Tibial nerve (tissue), 3 donors: ENCODE results near the gene JAK1.

Experiments
- POLR2A ChIP-seq, 2 donors: fragments of 450-650 bp; IDR thresholded peaks; one replicate each; pipeline ENCODE4 v1.6.1; 2017; ENCODE audit warnings: antibody characterized with exemption in 2 of 2, mild to moderate bottlenecking in 2 of 2, moderate library complexity in 2 of 2
- TF ChIP-seq, protein P1 (sequence below), 5 experiments: fragments of 200-600 bp in 3 of 5; fragments of 450-650 bp in 2 of 5; sonication (generic) in 3 of 5; IDR thresholded peaks; one replicate each; pipeline ENCODE4 v1.5.1; 2016 to 2019; ENCODE audit warnings: antibody characterized with exemption in 5 of 5, mild to moderate bottlenecking in 3 of 5, moderate library complexity in 2 of 5

DNA sequence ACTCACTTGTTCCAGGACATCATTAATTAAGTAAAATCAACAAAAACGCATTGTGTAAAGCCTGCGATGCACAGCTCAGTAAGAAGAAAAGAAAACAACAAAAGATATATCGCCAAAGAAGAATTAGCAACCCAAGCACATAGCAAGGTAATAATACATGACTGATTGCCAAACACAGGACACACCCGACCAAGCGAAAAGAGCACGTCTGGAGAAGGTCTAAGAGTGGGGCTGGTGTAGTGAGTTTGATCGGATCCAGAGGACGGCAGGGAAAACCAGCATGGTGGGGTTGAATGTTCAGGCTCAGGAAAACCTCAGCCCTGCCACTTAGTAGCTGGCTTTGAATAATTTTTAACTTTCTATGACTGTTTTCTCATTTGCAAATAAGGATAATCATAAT lies 69.8 kb downstream of the JAK1 start:
- TF ChIP-seq, protein P1, sequence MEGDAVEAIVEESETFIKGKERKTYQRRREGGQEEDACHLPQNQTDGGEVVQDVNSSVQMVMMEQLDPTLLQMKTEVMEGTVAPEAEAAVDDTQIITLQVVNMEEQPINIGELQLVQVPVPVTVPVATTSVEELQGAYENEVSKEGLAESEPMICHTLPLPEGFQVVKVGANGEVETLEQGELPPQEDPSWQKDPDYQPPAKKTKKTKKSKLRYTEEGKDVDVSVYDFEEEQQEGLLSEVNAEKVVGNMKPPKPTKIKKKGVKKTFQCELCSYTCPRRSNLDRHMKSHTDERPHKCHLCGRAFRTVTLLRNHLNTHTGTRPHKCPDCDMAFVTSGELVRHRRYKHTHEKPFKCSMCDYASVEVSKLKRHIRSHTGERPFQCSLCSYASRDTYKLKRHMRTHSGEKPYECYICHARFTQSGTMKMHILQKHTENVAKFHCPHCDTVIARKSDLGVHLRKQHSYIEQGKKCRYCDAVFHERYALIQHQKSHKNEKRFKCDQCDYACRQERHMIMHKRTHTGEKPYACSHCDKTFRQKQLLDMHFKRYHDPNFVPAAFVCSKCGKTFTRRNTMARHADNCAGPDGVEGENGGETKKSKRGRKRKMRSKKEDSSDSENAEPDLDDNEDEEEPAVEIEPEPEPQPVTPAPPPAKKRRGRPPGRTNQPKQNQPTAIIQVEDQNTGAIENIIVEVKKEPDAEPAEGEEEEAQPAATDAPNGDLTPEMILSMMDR (IDR thresholded peaks at IDR 0.05): no peak
- TF ChIP-seq POLR2A (IDR thresholded peaks at IDR 0.05): no peak
